NCI-H1048 (cell line): ENCODE data around the gene CDON.
"Not testable (repeated sequence)": the region's sequence is repeated elsewhere in the genome, so short reads cannot be mapped to it uniquely, and the experiment has no call there.

ENCODE experiments used
- DNase-seq: peaks from one replicate; lab custom pipeline; 2025; lab: John Stamatoyannopoulos, UW

CDON gene

GRCh38 chr11:125994509-125994908, 68.2 kb downstream of the CDON start:
- DNase-seq: no peak

DNA sequence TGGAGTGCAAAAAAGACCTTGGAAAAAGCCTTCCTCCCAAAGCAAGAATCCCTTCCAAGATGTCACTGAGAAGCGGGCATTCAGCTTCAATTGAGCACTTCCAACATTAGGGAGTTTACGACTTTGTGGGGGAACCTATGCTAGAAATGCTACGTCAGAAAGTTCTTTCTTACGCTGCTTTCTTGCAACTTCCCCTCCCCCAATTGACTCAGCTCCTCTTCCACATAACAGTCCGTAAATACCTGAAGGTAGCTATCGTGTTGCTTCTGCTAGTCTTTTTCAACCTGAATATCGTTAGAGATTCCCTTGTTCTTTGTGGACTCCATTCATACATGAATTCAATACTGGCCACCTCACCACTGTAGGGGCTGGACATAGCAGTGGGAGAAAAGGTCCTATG, 69.8 kb downstream of the CDON start:
- DNase-seq: no peak

DNA sequence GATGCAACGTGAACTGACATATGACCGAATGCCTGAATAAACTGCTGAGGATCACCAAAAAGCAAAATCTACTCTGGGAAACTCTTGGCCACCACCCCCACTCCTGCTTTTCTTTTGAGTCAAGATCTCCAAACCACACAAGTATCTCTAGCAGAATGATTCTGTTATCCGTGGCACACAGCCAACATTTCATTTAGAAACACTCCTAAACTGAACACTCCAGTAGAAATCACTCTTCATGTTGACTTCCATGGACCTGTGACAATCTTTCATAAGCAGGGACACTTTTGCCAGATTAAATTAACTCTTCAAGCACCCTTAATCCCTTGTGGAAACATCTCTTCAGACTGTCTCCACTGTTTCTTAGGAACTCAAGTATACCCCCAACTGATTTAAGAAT, 72.4 kb downstream of the CDON start:
- no peak for DNase-seq

DNA sequence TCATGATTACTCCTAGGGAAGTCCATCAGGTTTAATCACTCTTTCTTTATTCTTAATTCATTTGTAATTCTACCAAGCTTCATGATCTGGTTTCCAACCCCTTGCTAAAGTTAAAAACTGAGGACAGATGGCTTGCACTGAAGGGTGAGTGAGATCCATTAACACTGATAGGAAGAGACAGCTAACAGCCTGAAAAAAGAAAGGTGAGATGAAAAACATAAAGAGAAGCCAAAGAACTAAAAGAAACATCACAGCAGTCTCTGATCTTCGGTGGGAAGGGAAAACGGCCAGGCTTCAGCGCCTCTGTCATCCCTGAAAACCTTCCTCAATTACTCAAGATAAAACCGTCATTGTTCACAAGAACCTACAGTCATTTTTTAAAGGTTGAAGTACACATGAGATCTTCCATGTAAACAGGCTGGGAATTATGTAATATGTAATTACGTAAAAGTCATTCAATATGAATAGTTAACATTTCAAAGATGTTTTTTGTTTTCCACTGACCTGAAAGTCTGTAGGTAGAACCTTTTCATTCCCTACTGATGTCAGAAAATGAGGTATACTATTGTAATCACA, 75.5 kb downstream of the CDON start:
- DNase-seq: no peak

DNA sequence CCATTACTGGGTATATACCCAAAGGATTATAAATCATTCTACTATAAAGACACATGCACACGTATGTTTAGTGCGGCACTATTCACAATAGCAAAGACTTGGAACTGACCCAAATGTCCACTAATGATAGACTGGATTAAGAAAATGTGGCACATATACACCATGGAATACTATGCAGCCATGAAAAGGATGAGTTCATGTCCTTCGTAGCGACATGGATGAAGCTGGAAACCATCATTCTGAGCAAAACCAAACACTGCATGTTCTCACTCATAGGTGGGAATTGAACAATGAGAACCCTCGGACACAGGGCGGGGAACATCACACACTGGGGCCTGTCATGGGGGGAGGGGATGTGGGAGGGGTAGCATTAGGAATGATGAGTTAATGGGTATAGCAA, 76.7 kb downstream of the CDON start:
- not testable (repeated sequence) for DNase-seq

- DNase-seq: no peak
Measured at GRCh38 chr11:125982348-125982730, 80.3 kb downstream of the CDON start.

DNA sequence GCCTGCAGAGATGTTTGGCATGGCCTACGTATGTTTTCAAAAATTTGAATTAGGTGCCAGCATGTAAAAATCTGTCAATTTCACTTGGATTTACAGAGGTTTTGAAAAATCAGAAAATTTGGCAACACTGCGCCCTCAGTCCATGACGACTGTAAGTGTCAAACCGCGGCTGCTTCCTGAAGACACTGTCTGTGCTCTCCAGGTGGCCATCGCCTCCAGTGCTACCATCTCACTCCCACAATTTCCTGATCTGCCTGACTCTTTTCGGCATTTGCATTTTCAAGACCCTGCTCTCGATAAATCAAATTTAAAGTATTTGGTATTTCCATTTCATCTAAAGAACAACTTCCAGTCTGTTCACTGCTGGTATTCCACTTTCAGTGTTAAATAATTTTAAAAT, 82.2 kb downstream of the CDON start:
- DNase-seq: no peak

- no peak for DNase-seq
Measured at GRCh38 chr11:125979511-125979910, 83.2 kb downstream of the CDON start.

DNA sequence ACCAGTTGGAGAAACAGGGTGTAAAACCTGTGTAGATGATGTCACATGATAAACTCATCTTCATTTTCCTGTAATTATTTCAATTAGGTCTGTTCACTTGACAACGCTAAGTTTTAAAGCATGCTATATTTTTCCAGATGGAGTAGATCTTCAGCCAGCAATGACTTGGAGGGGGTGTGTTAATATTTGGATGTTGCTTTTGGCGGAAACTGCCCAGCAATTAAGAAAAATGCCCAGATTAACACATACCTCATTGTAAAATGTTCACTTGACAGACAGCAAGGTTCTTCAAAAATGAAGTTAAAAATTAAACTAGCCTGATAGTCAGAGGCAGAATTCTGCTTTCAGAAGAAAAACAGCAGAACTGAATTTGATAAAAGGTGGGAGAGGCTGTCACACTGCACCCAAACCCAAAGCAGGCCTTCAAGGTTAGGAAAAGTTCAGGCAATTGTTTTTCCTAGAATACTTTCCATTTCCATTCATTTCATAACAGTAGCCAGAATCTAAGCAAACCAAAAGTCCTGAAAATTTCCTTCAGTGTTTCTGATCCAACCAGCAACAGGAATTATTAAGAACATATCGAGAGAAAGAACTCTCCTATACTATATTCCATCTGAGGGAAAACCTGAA, 83.8 kb downstream of the CDON start:
- DNase-seq: no peak

- no peak for DNase-seq
Measured at GRCh38 chr11:125978181-125978716, 84.4 kb downstream of the CDON start.

- DNase-seq: no peak
Measured at GRCh38 chr11:125977333-125977732, 85.3 kb downstream of the CDON start.

- no peak for DNase-seq
Measured at GRCh38 chr11:125976156-125976555, 86.5 kb downstream of the CDON start.

DNA sequence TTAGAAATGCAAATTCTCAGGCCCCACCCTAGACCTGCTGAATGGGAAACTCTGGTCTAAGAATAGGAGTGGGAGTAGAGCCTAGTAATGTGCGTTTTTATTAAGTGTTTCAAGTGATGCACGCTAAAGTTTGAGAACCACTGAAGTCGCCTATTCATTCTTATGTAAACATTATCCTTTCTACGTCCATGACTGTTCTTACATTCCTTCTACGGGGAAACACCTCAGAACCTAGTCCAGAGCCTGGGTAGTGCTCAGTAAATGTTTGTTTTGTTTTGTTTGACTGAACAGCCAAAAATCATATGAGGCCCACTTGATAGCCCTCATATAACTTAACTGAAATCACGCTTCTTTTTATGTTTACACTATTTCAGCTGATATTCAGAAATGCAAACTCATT, 87.0 kb downstream of the CDON start:
- DNase-seq: no peak

- no peak for DNase-seq
Measured at GRCh38 chr11:125974284-125974683, 88.4 kb downstream of the CDON start.

GRCh38 chr11:125971618-125972017, 91.0 kb downstream of the CDON start:
- no peak for DNase-seq

GRCh38 chr11:125968354-125968753, 94.3 kb downstream of the CDON start:
- no peak for DNase-seq

- no peak for DNase-seq
Measured at GRCh38 chr11:125967515-125967914, 95.2 kb downstream of the CDON start.

DNA sequence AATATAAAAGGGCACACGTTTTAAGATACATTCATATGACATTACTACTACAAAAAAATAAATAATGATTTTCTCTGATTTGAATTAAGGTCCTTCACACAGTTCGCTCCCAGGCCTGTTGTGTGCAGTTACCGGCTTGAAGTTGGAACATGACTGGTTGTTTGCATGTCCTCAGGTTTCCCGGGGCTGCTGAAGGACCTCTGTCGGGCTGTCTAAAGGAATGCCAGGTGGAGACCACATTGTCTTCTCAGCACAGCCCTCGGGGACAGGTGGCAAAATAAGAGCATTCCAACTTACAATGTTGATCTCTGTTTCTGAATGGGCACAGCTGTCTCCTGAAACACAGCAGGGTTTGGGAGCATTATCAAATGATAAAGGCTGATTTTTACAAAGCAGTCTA, 101.9 kb downstream of the CDON start:
- no peak for DNase-seq

DNA sequence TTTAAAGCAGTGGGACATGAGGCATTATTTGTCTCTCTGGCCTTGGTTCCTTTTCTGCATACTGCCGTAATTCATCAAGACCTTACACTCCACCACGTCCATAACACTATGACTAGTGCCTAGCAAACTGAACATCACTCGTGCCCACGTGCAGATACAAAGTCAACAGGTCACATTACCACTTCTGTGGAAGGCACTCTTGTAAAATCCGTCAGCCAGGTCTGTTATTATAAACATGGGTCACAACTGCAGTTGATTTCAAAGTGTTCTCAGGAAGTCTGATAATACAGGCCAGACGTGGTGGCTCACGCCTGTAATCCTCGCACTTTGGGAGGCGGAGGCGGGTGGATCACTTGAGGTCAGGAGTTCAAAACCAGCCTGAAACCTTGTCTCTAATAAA, 102.7 kb downstream of the CDON start:
- DNase-seq: no peak

- no peak for DNase-seq
Measured at GRCh38 chr11:125959511-125959910, 103.2 kb downstream of the CDON start.

- DNase-seq: no peak
Measured at GRCh38 chr11:125958872-125959400, 103.7 kb downstream of the CDON start.

GRCh38 chr11:125957618-125958332, 104.9 kb downstream of the CDON start:
- DNase-seq: no peak
